ENCODE data around the gene SORCS2. TPM values are rescaled to one million over a fixed set of nuclear protein-coding genes. Genes with fewer than 3 reads are reported as not detected.

SORCS2 gene
- total RNA-seq, 5 donors from 2014 or later (not counting 1 experiment from before 2014, with no cell fraction given), result 0.22 TPM; not detected in 4

DNA sequence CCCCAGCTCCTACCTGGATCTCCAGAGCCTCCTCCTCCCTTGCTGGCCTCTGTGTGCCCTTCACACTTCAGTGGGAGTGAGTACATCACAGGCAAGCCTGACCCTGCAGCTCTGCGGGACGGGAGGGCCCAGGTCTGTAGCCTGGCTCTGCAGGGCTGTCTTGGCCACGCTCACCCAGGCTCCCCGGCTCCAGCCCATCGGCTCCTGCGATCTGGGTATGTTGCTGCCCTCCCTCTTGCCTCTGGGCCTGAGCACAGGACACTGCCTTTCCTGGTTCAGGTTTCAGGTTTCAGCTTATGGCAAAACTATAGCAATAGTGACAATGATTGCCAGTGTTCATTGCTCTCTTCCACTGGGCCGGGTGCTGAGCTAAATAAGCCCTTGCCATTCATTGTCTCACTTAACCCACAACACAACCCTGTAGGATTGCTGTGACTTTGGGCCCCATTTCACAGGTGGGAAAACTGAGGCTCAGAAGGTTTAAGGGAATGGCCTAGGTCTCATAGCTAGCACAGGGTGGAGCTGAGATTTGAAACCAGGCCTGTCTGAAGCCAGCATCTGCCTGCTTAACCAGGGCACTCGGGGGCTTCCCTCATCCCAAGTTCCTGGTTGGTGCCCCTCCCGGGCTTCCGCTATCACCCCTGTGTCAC, 44.6 kb upstream of the SORCS2 start:
- Mint-ChIP-seq H3K4me3 (no peak overlapping the region), H3K36me3 (no peaks in the 10 kb centered on the region), H3K27ac (no peak overlapping the region), H3K9me3 (no peaks in the 10 kb centered on the region), H3K4me1 (no peaks in the 10 kb centered on the region), H3K27me3 (peaks cover 20 to 25% of the 10 kb centered on the region in 2 donors)
- Histone ChIP-seq H3K27me3 (replicated peaks in 1 of 2; ENCODE audit: control insufficient read depth in 2 of 2, extremely low read depth in 1 of 2, insufficient read depth in 2 of 2, low read length in 1 of 2) (peaks cover 0 to 54% of the 10 kb centered on the region in 2 experiments), H3K27ac (ENCODE audit: low read length) (no peak overlapping the region), H3K36me3 (ENCODE audit: control insufficient read depth in 2 of 2, extremely low read depth in 1 of 2, insufficient read depth in 1 of 2, low read length in 1 of 2) (no peaks in the 10 kb centered on the region), H3K4me1 (ENCODE audit: control insufficient read depth in 1 of 2, extremely low read depth in 1 of 2, insufficient read depth in 2 of 2, low read length in 2 of 2) (no peaks in the 10 kb centered on the region), H3K4me3 (ENCODE audit: control insufficient read depth in 1 of 2, extremely low read depth in 1 of 2, low read length in 1 of 2) (no peak overlapping the region), H3K9me3 (no peaks in the 10 kb centered on the region)
- ChIA-PET CTCF (no interaction called here), POLR2A (no interaction called here)
- WGBS (ENCODE audit: insufficient coverage), result 70% methylated on average over 9 of the region's 10 CpGs
- ATAC-seq (replicated peaks in 1 of 4) (no peak), DNase-seq (no peak)

DNA sequence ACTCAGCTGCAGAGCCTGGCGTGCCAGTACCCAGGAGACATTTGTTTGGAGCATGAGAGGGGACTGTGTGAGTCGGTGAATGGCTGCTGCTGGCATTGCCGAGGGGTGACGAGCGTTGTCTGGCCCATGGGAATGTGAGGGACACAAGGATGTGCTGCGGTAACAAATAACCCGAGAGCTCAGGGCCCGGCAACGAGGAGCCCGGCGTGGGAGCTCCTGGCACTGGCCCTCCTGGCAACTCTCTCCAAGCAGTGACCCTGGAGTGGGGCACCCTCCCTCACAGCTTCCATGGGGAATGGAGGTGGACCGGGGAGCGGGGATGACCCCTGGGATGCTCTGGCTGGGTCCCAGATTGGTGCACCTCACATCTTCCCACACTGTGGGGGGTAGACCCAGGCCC, 44.0 kb upstream of the SORCS2 start:
- ChIA-PET POLR2A (no interaction called here), CTCF (no interaction called here)
- no peak overlapping the region for H3K27ac Mint-ChIP-seq
- Histone ChIP-seq H3K36me3 (ENCODE audit: control insufficient read depth in 2 of 2, extremely low read depth in 1 of 2, insufficient read depth in 1 of 2, low read length in 1 of 2) (no peaks in the 10 kb centered on the region), H3K27ac (ENCODE audit: low read length) (no peak overlapping the region), H3K4me1 (ENCODE audit: control insufficient read depth in 1 of 2, extremely low read depth in 1 of 2, insufficient read depth in 2 of 2, low read length in 2 of 2) (no peaks in the 10 kb centered on the region), H3K4me3 (ENCODE audit: control insufficient read depth in 1 of 2, extremely low read depth in 1 of 2, low read length in 1 of 2) (no peak overlapping the region), H3K9me3 (no peaks in the 10 kb centered on the region), H3K27me3 (replicated peaks in 1 of 2; ENCODE audit: control insufficient read depth in 2 of 2, extremely low read depth in 1 of 2, insufficient read depth in 2 of 2, low read length in 1 of 2) (peaks cover 0 to 56% of the 10 kb centered on the region in 2 experiments)
- no peak overlapping the region for H3K4me3 Mint-ChIP-seq
- DNase-seq, result no peak
- H3K27me3 Mint-ChIP-seq, result peaks cover 20 to 25% of the 10 kb centered on the region in 2 donors
- no peaks in the 10 kb centered on the region for H3K4me1 Mint-ChIP-seq
- no peaks in the 10 kb centered on the region for H3K9me3 Mint-ChIP-seq
- ATAC-seq (replicated peaks in 1 of 4), result no peak
- no peaks in the 10 kb centered on the region for H3K36me3 Mint-ChIP-seq
- 81% methylated on average over 11 of the region's 13 CpGs for WGBS (ENCODE audit: insufficient coverage)

DNA sequence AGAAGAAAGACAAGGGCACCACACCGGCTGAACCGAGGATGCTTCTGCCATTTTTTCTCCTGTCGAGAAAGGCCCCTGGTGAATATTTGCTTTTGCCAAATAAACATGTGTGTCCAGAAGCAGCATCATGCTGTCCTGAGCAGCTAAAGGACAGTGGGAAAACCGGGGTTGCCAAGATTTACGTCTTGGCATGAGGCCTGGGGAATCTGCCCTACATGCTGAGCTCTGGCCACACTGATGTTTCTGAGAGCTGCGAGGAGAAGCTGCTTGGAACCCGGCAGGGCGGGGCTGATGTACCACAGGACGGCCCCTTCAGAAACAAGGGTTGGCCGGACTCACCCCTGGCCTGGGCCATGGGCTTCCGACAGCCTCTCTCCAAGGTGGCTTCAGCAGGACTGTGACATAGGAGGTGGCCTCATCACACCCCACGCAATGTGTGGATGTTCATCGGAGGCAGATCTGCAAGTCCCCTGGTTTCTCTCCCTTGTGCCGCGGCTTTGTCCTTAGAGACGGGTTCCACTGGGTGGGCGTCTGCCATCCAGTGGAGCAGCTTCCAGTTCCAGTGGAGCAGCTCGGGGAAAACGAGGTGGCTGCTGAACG, 42.2 kb upstream of the SORCS2 start:
- no peaks in the 10 kb centered on the region for H3K9me3 Mint-ChIP-seq
- peaks cover 17 to 24% of the 10 kb centered on the region in 2 donors for H3K27me3 Mint-ChIP-seq
- Histone ChIP-seq H3K9me3 (no peaks in the 10 kb centered on the region), H3K27ac (ENCODE audit: low read length) (no peak overlapping the region), H3K4me3 (ENCODE audit: control insufficient read depth in 1 of 2, extremely low read depth in 1 of 2, low read length in 1 of 2) (no peak overlapping the region), H3K4me1 (ENCODE audit: control insufficient read depth in 1 of 2, extremely low read depth in 1 of 2, insufficient read depth in 2 of 2, low read length in 2 of 2) (no peaks in the 10 kb centered on the region), H3K27me3 (replicated peaks in 1 of 2; ENCODE audit: control insufficient read depth in 2 of 2, extremely low read depth in 1 of 2, insufficient read depth in 2 of 2, low read length in 1 of 2) (peaks cover 0 to 68% of the 10 kb centered on the region in 2 experiments), H3K36me3 (ENCODE audit: control insufficient read depth in 2 of 2, extremely low read depth in 1 of 2, insufficient read depth in 1 of 2, low read length in 1 of 2) (no peaks in the 10 kb centered on the region)
- H3K36me3 Mint-ChIP-seq, result no peaks in the 10 kb centered on the region
- H3K4me1 Mint-ChIP-seq, result no peaks in the 10 kb centered on the region
- no peak for DNase-seq
- POLR2A ChIA-PET, result no interaction called here
- H3K4me3 Mint-ChIP-seq, result no peak overlapping the region
- no peak overlapping the region for H3K27ac Mint-ChIP-seq
- ATAC-seq (replicated peaks in 1 of 4), result no peak
- CTCF ChIA-PET, result no interaction called here
- 79% methylated on average over 20 of the region's 20 CpGs for WGBS (ENCODE audit: insufficient coverage)

DNA sequence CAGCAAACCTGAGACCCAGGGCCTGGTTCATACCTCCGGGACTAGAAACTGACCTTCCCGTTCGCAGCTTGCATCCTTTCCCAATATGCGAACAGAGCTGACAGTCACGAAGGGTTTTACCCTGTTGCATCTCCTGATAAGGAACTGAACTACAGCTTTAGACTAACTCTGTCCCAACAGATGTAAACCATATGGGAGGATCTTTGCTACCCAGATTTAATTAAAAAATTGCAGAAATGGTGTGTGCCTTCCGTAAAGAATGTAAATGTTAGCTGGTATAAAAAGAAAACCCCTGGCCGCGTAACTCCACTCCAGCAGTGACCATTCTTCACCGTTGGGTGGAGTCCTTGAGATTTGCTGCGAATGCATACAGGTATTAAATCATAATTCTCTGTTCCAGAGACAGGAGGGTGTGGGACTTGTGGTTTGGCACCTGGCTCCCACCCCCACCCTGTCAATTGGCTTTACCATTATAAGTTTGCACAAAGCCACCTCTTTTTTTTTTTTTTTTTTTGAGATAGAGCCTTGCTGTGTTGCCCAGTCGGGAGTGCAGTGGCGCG, 40.6 kb upstream of the SORCS2 start:
- CTCF ChIA-PET, result no interaction called here
- Histone ChIP-seq H3K27me3 (replicated peaks in 1 of 2; ENCODE audit: control insufficient read depth in 2 of 2, extremely low read depth in 1 of 2, insufficient read depth in 2 of 2, low read length in 1 of 2) (peaks cover 0 to 58% of the 10 kb centered on the region in 2 experiments), H3K27ac (ENCODE audit: low read length) (no peak overlapping the region), H3K9me3 (no peaks in the 10 kb centered on the region), H3K36me3 (ENCODE audit: control insufficient read depth in 2 of 2, extremely low read depth in 1 of 2, insufficient read depth in 1 of 2, low read length in 1 of 2) (no peaks in the 10 kb centered on the region), H3K4me1 (ENCODE audit: control insufficient read depth in 1 of 2, extremely low read depth in 1 of 2, insufficient read depth in 2 of 2, low read length in 2 of 2) (no peaks in the 10 kb centered on the region), H3K4me3 (ENCODE audit: control insufficient read depth in 1 of 2, extremely low read depth in 1 of 2, low read length in 1 of 2) (no peak overlapping the region)
- ATAC-seq (replicated peaks in 1 of 4), result no peak
- Mint-ChIP-seq H3K27me3 (peaks cover 28 to 31% of the 10 kb centered on the region in 2 donors), H3K4me3 (no peak overlapping the region), H3K36me3 (no peaks in the 10 kb centered on the region), H3K9me3 (no peaks in the 10 kb centered on the region), H3K27ac (no peak overlapping the region), H3K4me1 (no peaks in the 10 kb centered on the region)
- POLR2A ChIA-PET, result no interaction called here
- 65% methylated on average over 5 of the region's 13 CpGs for WGBS (ENCODE audit: insufficient coverage)
- DNase-seq, result no peak

DNA sequence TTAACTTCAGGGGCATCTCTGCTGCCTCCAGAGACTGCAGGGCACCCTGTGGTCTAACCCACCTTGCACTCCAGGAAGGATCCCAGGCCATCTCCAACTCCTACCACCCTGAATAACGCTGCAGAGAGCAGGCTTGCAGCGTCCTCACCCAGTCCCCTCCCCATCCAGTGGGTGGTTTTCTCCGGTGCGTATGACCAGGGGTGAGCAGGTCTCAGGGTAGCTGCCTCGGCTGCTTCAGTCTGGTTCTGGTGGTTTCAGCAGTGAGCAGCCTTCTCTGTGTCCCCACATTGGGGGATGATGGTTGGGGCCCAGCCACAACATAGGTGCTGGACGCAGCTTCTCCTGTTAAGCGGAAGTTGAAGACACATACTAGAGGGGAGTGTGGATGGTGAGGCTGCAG, 38.6 kb upstream of the SORCS2 start:
- H3K9me3 Mint-ChIP-seq, result no peaks in the 10 kb centered on the region
- Histone ChIP-seq H3K27me3 (replicated peaks in 1 of 2; ENCODE audit: control insufficient read depth in 2 of 2, extremely low read depth in 1 of 2, insufficient read depth in 2 of 2, low read length in 1 of 2) (peaks cover 0 to 50% of the 10 kb centered on the region in 2 experiments), H3K9me3 (no peaks in the 10 kb centered on the region), H3K4me3 (ENCODE audit: control insufficient read depth in 1 of 2, extremely low read depth in 1 of 2, low read length in 1 of 2) (no peak overlapping the region), H3K36me3 (ENCODE audit: control insufficient read depth in 2 of 2, extremely low read depth in 1 of 2, insufficient read depth in 1 of 2, low read length in 1 of 2) (no peaks in the 10 kb centered on the region), H3K4me1 (ENCODE audit: control insufficient read depth in 1 of 2, extremely low read depth in 1 of 2, insufficient read depth in 2 of 2, low read length in 2 of 2) (no peaks in the 10 kb centered on the region), H3K27ac (ENCODE audit: low read length) (no peak overlapping the region)
- 72% methylated on average over 3 of the region's 7 CpGs for WGBS (ENCODE audit: insufficient coverage)
- CTCF ChIA-PET, result interaction anchor here in 1 of 2 donors (0.5 kb wide), 1 partner anchor 25 kb away, joined by 15 read pairs; no protein-coding TSS in a partner anchor
- ATAC-seq (replicated peaks in 1 of 4) (no peak), DNase-seq (no peak)
- H3K4me1 Mint-ChIP-seq, result no peaks in the 10 kb centered on the region
- H3K27ac Mint-ChIP-seq, result no peak overlapping the region
- H3K4me3 Mint-ChIP-seq, result no peak overlapping the region
- H3K27me3 Mint-ChIP-seq, result peaks cover 18 to 32% of the 10 kb centered on the region in 2 donors
- POLR2A ChIA-PET, result no interaction called here
- no peaks in the 10 kb centered on the region for H3K36me3 Mint-ChIP-seq

DNA sequence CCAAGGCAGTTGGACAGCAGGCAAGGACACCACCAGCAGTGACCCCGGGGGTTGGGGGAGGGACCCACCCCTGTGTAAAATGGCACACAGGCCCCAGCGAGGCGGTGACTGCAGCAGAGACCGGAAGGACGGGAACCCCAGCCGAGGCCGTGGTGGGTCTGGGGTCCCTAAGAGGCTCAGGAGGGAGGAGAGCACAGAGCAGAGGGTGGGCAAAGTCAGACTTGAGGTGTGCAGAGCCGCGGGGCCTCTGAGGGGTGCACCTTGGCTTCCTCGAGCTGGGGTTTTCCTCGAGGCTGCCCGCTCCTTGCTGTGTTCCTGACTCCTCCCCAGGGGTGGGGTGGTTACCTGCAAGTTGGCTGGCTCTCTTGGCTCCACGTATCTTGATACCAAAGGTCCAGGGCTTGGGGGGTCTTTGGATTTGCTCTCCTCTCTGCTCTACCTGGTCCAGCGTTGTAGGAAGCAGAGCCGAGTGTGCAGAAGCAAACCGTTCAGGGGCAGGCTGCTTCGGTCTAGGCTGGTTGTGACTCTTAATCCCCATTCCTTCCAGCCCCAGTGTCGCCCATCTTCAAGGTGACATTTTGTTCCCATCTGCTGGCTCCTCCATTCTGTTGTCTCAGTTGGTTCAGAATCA, 37.9 kb upstream of the SORCS2 start:
- Histone ChIP-seq H3K4me3 (ENCODE audit: control insufficient read depth in 1 of 2, extremely low read depth in 1 of 2, low read length in 1 of 2) (no peak overlapping the region), H3K9me3 (no peaks in the 10 kb centered on the region), H3K4me1 (ENCODE audit: control insufficient read depth in 1 of 2, extremely low read depth in 1 of 2, insufficient read depth in 2 of 2, low read length in 2 of 2) (no peaks in the 10 kb centered on the region), H3K27me3 (replicated peaks in 1 of 2; ENCODE audit: control insufficient read depth in 2 of 2, extremely low read depth in 1 of 2, insufficient read depth in 2 of 2, low read length in 1 of 2) (peaks cover 0 to 51% of the 10 kb centered on the region in 2 experiments), H3K36me3 (ENCODE audit: control insufficient read depth in 2 of 2, extremely low read depth in 1 of 2, insufficient read depth in 1 of 2, low read length in 1 of 2) (no peaks in the 10 kb centered on the region), H3K27ac (ENCODE audit: low read length) (no peak overlapping the region)
- ChIA-PET CTCF (interaction anchor here in 1 of 2 donors (0.5 kb wide), 1 partner anchor 24 kb away, joined by 15 read pairs; no protein-coding TSS in a partner anchor), POLR2A (no interaction called here)
- Mint-ChIP-seq H3K27ac (no peak overlapping the region), H3K4me3 (no peak overlapping the region), H3K36me3 (no peaks in the 10 kb centered on the region), H3K9me3 (no peaks in the 10 kb centered on the region), H3K4me1 (no peaks in the 10 kb centered on the region), H3K27me3 (peaks cover 20 to 31% of the 10 kb centered on the region in 2 donors)
- DNase-seq (no peak), ATAC-seq (replicated peaks in 1 of 4) (no peak)
- 76% methylated on average over 18 of the region's 18 CpGs for WGBS (ENCODE audit: insufficient coverage)
